Measurements from ENCODE around the gene RETREG3. TPM values are rescaled to one million over a fixed set of nuclear protein-coding genes. Genes with fewer than 3 reads are reported as not detected.
"Not testable (repeated sequence)": the region's sequence is repeated elsewhere in the genome, so short reads cannot be mapped to it uniquely, and the experiment has no call there.

RETREG3 gene, protein sequence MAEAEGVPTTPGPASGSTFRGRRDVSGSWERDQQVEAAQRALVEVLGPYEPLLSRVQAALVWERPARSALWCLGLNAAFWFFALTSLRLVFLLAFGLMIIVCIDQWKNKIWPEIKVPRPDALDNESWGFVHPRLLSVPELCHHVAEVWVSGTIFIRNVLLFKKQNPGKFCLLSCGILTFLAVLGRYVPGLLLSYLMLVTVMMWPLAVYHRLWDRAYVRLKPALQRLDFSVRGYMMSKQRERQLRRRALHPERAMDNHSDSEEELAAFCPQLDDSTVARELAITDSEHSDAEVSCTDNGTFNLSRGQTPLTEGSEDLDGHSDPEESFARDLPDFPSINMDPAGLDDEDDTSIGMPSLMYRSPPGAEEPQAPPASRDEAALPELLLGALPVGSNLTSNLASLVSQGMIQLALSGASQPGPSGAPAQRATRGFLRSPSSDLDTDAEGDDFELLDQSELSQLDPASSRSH
- 10 to 100 TPM; 42.5 to 46.6 (median 44.4) TPM for polyA plus RNA-seq (ENCODE audit: insufficient read length in 4 of 4)

DNA sequence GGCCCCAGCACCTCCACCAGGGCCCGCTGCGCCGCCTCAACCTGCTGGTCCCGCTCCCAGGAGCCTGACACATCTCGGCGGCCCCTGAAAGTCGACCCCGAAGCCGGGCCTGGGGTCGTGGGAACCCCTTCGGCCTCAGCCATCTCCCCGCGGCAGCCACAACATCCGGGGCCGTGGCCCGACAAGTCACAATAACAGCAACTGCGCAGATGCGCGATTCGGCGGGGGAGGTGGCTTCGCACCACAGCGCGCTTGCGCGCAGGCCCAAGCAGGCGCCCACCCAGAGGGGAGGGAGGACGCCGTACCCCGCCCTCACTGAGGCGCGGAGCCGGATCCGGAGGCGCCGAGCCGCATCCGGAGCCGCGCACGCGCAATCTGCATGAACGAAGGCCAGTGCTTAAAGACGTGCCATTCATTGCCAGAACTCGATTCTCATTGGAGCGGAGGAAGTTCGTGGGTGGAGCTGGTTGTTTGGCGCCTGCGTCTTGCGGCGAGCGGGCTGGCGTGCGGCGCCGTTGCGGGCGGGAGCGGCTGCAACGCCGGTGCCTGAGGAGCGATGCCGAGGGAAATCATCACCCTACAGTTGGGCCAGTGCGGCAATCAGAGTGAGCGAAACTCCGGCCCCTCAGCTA is at the start of gene RETREG3, which contains the start of gene TUBG1:
Gene RETREG3, minus strand, starts transcription at position 193 of the 632 bp plus-strand sequence. Its CDS starts 50 bp downstream, at position 143.
Gene TUBG1, plus strand, starts transcription at position 502 of the 632 bp plus-strand sequence. Its CDS starts 55 bp downstream, at position 557.
- DNase-seq (ENCODE audit: low read depth in 4 of 4, low spot score in 3 of 4), result peak; percentile 98 to 100 (median 98)

DNA sequence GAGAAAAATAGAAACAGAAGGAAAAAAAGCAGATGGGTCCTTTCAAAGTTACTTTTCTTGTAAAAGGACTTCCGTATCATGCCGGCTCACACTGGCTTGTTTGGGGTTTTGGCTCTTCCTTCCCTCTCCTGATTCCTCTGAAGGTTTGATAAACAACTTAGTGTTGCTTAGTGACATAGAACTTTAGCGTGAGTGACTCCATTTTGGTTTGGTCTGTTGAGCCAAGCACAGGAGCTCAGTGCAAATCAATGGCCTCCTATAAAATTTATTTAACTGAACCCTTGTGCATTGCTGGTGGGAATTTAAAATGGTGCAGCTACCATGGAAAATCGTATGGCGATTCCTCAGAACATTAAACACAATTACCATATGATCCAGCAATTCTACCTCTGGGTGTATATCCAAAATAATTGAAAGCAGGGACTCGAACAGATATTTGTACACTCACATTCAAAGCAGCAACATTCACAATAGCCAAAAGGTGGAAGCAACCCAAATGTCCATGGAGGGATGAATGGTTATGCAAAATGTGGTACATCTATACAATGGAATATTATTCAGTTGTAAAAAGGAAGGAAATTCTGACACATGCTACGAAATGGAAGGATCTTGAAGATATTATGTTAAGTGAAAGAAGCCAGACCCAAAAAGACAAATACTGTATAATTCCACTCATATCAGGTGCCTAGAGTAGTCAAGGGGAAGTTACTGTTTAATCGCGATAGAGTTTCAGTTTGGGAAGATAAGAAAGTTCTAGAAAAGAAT is 48.8 kb upstream of the RETREG3 start:
- DNase-seq (ENCODE audit: low read depth in 4 of 4, low spot score in 3 of 4), result no peak

DNA sequence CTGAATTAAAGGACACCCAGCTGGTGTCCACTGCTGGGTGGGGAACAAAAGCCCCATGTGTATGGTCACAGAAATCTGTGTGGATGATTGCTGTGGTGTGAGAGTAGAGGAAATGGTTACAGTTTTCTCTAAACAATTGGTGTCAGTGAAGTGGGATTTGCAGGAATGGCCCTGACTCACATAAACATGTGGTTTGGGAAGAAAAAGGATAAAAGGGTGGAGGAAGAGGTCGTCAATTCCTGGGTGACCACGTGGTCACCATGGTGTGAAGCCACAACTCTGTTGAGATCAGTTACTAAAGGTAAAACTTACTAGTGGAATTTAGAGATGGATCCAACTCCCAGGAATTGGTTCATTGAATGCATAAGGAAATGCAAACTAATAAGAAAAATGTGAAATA is 46.4 kb upstream of the RETREG3 start:
- DNase-seq (ENCODE audit: low read depth in 4 of 4, low spot score in 3 of 4), result no peak

GRCh38 chr17:42653179-42654124 is 44.3 kb upstream of the RETREG3 start:
- no peak for DNase-seq (ENCODE audit: low read depth in 4 of 4, low spot score in 3 of 4)

DNA sequence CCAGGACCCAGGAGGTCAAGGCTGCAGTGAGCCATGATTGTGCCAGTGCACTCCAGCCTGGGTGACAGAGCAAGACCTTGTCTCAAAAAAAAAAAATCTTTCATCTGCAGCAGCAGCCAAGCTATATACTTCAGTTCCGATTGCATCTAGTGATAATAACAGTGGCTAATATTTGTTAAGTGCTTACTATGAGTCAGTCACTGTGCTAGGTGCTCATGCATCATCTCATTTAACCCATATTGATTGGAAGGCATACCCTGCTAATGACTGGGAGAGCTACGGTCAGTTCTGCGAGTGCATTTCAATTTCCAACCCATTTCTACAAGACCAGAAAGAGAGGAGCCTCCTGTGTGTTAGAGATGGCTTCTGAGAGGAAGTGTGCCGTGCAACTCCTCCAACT is 42.2 kb upstream of the RETREG3 start:
- DNase-seq (ENCODE audit: low read depth in 4 of 4, low spot score in 3 of 4), result no peak

- no peak for DNase-seq (ENCODE audit: low read depth in 4 of 4, low spot score in 3 of 4)
These were observed 38.6 kb upstream of the RETREG3 start for GRCh38 chr17:42647778-42648177.

GRCh38 chr17:42642336-42642735 is 33.2 kb upstream of the RETREG3 start:
- DNase-seq (ENCODE audit: low read depth in 4 of 4, low spot score in 3 of 4), result no peak

DNA sequence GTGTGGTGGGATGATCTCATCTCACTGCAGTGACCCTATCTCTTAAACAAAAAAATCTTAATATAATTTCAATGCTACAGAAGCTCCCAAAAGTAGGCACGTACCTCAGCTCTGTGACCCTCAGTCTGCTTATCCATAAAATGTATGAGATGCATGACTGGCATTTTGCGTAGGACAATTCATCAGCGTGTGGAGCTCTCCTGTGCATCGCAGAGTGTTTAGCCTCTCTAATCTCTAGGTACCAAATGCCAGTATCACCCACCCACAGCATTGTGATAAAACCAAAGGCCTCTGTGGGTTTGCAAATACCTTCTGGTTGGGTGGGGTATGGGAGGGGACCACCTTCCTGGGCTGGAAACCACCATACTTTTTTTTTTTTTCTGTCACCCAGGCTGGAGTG is 30.9 kb upstream of the RETREG3 start:
- no peak for DNase-seq (ENCODE audit: low read depth in 4 of 4, low spot score in 3 of 4)

GRCh38 chr17:42639525-42640113 is 30.4 kb upstream of the RETREG3 start:
- no peak for DNase-seq (ENCODE audit: low read depth in 4 of 4, low spot score in 3 of 4)

DNA sequence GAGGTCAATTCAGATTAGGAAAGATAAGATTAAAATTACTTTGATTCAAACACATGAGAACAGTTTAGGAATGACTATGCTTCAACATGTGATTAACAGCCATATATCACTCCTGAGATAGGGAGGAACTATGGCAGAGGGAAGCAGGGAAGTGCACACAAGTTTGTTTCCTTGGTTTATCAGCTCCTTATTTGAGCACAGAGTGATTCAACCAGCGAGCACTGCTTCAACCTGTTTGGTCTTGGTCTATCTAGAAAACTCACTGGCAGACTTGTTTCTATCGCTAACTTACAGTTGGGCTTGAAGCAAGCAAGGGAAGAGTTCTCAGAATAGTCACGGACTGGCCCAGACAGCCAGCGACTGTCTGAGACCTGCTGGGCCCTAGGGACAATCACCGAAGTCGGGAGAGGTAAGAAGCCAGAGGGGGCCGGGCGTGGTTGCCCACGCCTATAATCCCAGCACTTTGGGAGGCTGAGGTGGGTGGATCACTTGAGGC is 23.8 kb upstream of the RETREG3 start:
- DNase-seq (ENCODE audit: low read depth in 4 of 4, low spot score in 3 of 4), result no peak

GRCh38 chr17:42629411-42630009 is 20.3 kb upstream of the RETREG3 start:
- no peak for DNase-seq (ENCODE audit: low read depth in 4 of 4, low spot score in 3 of 4)

DNA sequence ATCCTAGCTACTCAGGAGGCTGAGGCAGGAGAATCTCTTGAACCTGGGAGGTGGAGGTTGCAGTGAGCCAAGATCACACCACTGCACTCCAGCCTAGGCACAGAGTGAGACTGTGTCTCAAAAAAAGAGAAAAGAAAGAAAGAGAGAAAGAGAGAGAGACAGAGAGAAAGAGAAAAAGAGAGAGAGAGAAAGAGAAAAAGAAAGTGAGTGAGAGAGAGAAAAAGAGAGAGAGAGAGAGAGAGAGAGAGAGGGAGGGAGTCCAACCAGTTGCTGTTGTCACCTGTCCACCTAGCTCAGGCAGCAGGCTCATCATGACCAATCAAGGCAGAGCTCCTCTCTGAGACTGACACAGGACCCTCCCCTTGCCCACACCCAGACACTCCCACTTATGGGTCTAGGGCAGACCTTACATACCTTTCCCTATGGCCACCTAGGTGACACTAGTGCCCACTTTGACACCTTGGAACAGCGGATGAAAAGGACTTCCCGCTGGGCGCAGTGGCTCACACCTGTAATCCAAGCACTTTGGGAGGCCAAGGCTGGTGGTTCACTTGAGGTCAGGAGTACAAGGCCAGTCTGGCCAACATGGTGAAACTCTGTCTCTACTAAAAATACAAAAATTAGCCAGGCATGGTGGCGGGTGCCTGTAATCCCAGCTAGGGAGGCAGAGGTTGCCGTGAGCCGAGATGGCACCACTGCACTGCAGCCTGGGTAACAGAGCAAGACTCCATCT is 18.0 kb upstream of the RETREG3 start:
- not testable (repeated sequence) for DNase-seq (ENCODE audit: low read depth in 4 of 4, low spot score in 3 of 4)

- no peak for DNase-seq (ENCODE audit: low read depth in 4 of 4, low spot score in 3 of 4)
These were observed 14.8 kb upstream of the RETREG3 start for GRCh38 chr17:42623732-42624596.

DNA sequence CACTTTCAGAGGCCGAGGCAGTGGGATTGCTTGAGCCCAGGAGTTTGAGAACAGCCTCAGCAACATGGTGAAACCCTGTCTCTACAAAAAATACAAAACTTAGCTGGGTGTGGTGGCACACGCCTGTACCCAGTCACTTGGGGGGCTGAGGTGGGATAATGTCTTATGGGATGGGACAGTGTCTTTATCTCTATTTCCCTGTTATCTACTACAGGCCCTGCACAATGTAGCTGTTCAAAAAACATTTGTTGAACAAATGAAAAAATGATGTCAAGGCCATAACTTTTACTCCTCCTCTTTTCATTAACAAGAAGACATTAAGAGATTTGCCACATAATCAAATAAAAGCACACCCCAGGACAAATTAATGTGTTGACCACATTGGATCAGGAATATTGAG is 14.1 kb upstream of the RETREG3 start:
- DNase-seq (ENCODE audit: low read depth in 4 of 4, low spot score in 3 of 4), result no peak

- DNase-seq (ENCODE audit: low read depth in 4 of 4, low spot score in 3 of 4), result not testable (repeated sequence)
These were observed 12.8 kb upstream of the RETREG3 start for GRCh38 chr17:42621987-42622386.

DNA sequence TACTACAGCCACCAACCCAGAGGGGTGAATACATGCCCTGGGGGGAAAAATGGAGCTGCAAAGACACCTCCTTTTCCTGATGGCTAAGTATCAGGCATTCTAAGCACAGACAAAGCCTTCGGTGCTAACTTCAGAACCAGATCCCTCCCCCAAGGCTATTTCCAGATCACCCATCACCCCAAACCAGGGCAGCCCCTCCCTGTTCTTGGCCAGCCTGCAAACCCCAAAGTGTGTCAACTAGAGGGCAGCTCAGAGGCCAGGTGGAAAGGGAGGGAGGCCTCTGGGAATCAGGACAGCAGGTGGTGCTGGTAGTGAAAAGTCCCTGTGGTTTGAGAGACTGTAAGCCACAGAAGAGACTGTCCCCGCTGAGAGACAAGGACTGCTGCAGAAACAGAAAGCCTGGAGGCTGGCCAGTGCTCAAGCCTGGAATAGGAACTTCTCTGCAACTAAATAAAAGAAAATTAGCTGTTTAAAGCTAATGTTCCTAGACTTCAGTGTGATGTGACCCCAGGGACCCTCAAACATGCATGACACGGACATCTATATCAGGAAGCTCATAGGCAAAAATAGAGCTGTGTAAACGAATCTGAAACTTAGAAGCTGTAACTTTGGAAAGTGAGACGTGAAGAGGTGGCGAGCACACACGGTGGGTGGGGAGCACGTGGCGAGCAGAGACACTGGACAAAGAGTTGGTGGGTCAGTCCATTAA is 9.4 kb upstream of the RETREG3 start:
- DNase-seq (ENCODE audit: low read depth in 4 of 4, low spot score in 3 of 4), result no peak

Measured in right renal pelvis (tissue), 4 donors.